Lower leg skin (tissue), 4 donors: ENCODE data around the gene OBP2B. TPM values are rescaled to one million over a fixed set of nuclear protein-coding genes. Genes with fewer than 3 reads are reported as not detected.

ENCODE experiments used
- DNase-seq, 2 donors: peaks; one replicate each; pipeline ENCODE4 v3.0.0-alpha.2; 2019; ENCODE audit warnings: low spot score in 2 of 2
- H3K4me3 ChIP-seq: fragments of 200-600 bp; sonication (generic); 2 replicates; pipeline ENCODE4 v1.5.1; 2017; ENCODE audit warnings: mild to moderate bottlenecking, low read depth; ENCODE audit not compliant: poor library complexity, severe bottlenecking
- POLR2A ChIP-seq, 2 donors: fragments of 450-650 bp; IDR thresholded peaks; one replicate each; pipeline ENCODE4 v1.6.1; 2016 to 2017; ENCODE audit warnings: antibody characterized with exemption in 2 of 2, mild to moderate bottlenecking in 1 of 2, moderate library complexity in 1 of 2
- WGBS, 2 donors: methylation state at CpG; one replicate each; pipeline ENCODE4 v1.1.5; 2018; 5-methylcytosine and 5-hydroxymethylcytosine counted together
- intact Hi-C: fragments of 100-400 bp; cut with DNase I; formaldehyde crosslinking; loops from one replicate; pipeline ENCODE4 v1.15.0; 2023; ENCODE audit warnings: low total_unique reads
- total RNA-seq, 4 donors: library from RNA; depleted of rRNA; stranded (reverse); fragments of >200 nt; gene quantifications; one replicate each; pipeline ENCODE4 v1.1.0, GENCODE V29; 2016
- TF ChIP-seq, protein P1 (sequence below), 3 donors: fragments of 450-650 bp; IDR thresholded peaks; one replicate each; pipeline ENCODE4 v1.5.1; 2016; ENCODE audit warnings: antibody characterized with exemption in 3 of 3, mild to moderate bottlenecking in 3 of 3, moderate library complexity in 2 of 3

OBP2B gene
- total RNA-seq, 4 donors from 2014 or later, result 11.4 to 13.0 TPM; not detected in 2

DNA sequence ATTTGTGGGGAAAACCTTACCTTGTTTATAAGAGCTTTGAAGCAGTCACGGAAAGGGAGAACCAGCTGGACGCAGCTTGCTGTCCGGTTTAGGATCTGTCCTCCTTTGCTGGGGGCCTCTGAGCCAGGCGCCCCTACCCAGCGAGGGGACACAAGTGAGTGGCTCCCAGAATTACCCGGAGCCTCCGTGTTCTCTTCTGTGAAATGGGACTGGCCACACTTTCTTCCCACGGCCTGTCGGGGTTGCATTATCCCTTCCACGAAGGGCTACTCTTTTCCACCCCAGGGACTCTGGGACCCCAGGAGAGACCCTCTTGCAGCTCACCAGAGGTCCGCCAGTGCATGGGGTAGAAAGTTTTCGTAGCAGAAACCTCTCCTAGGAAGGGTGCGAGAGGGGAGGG is 44.9 kb downstream of the OBP2B start:
- DNase-seq, result no peak

DNA sequence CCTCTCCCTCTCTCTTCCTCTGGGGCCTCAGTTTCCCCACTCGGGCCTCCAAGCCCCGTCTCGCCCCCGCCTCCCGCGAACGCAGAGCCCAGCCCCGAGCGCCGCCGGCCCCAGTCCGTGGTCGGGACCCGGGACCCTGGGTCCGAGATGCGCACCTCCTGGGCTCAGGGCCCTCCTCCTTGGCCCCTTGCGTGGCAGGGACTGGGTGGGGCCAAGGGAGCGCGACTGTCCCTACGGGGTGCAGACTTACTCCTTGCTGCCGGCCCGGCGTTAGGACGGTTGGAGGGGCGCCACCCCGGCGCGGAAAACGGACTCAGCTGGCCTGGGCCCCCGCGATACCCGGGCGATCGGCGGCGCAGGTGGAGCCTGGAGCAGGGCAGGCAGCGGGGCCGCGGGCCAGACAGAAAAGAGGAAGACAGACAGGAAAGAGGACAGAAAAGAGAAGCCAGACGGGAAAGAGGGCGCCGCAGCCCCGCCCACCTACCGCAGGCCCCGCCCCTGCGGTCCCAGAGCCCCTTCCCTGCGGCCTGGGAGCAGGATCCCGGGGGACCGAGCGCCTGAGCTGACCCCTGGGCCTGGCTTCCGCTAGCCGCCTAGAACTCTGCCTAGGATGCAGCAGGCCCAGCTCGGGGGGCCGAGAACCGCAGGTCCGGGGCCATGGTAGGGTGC is 45.4 kb downstream of the OBP2B start, which contains the start of gene GBGT1:
Gene GBGT1 (minus strand): TSS at position 411 of the 669 bp plus-strand sequence. CDS start 1,502 bp downstream, outside the sequence.
- intact Hi-C loops, result no loop called here
- peak; percentile 36 to 95 for DNase-seq
- 2 to 3% methylated on average over 28 to 41 of the region's 56 CpGs for WGBS, 2 donors
- H3K4me3 ChIP-seq, result peak within 1 kb of the TSS; percentile 55
- TF ChIP-seq POLR2A (IDR thresholded peaks at IDR 0.05), result no peak
- TF ChIP-seq, protein P1, sequence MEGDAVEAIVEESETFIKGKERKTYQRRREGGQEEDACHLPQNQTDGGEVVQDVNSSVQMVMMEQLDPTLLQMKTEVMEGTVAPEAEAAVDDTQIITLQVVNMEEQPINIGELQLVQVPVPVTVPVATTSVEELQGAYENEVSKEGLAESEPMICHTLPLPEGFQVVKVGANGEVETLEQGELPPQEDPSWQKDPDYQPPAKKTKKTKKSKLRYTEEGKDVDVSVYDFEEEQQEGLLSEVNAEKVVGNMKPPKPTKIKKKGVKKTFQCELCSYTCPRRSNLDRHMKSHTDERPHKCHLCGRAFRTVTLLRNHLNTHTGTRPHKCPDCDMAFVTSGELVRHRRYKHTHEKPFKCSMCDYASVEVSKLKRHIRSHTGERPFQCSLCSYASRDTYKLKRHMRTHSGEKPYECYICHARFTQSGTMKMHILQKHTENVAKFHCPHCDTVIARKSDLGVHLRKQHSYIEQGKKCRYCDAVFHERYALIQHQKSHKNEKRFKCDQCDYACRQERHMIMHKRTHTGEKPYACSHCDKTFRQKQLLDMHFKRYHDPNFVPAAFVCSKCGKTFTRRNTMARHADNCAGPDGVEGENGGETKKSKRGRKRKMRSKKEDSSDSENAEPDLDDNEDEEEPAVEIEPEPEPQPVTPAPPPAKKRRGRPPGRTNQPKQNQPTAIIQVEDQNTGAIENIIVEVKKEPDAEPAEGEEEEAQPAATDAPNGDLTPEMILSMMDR (IDR thresholded peaks at IDR 0.05), result no peak

More for the DNA sequence above, 44.9 kb downstream of the OBP2B start:
- H3K4me3 ChIP-seq, result peak overlapping the region; percentile 55
- intact Hi-C loops, result no loop called here
- no peak for TF ChIP-seq POLR2A (IDR thresholded peaks at IDR 0.05)
- TF ChIP-seq, protein P1 (IDR thresholded peaks at IDR 0.05), result no peak
- WGBS, 2 donors, result 71 to 77% methylated on average over 13 of the region's 13 CpGs

DNA sequence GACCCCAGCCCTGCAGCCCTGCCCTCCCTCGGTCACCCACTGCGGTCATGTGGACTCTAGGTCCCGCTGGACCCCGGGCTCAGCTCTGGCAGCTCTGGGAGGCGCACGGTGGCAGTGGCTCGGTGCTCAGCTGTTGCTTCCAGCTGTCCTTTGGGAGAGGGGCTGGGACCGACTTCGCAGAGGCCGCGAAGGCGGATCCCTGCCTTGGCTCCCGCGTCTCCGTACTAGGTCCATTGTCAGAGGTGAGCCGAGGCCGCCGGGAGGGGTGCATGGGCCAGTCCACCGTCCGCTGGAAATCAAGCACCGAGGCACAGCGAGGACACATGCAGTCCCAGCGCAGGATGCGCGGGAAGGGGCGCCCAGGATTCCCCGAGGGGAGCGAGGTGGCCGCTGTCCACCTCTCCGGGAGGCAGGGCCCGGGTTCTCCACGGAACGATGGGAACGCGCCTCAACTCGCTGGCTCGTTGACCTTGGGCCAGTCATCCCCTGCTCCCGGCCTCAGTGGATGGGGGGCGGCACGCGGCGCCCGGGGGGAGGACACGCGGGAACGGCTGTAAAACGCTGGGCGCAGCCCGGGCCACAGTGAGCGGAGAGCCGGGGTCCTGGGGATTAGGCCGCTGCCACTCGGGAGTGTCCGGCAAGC is 46.1 kb downstream of the OBP2B start:
- intact Hi-C loops, result no loop called here
- 13 to 53% methylated on average over 16 to 28 of the region's 54 CpGs for WGBS, 2 donors
- DNase-seq, result peak in 1 of 2 donors; percentile 14
- no peak for TF ChIP-seq POLR2A (IDR thresholded peaks at IDR 0.05)
- TF ChIP-seq, protein P1 (IDR thresholded peaks at IDR 0.05), result no peak
- H3K4me3 ChIP-seq, result peak overlapping the region; percentile 55

DNA sequence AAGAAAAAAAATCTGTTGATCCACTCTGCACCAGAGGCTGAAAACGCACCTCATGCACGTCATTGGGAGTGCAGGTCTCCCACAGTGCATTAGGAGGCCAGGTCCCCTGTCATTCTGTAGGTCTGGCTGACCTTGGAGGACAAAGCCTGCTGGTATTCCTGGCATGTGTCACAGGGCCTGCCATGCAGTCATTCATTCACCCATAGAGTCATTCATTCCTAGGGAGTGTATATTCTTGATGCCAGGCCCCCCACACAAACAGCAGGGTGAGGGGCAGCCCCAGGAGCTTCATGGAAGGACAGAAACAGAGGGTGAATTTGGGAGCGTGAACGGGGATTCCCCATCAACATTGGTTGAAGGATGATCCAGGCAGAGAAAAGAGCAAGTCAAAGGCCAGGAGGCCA is 47.5 kb downstream of the OBP2B start:
- DNase-seq, result no peak
- WGBS, 2 donors, result 79 to 95% methylated on average over 4 of the region's 4 CpGs
- TF ChIP-seq POLR2A (IDR thresholded peaks at IDR 0.05), result no peak
- TF ChIP-seq, protein P1 (IDR thresholded peaks at IDR 0.05), result no peak
- intact Hi-C loops, result no loop called here
- no peak overlapping the region for H3K4me3 ChIP-seq

DNA sequence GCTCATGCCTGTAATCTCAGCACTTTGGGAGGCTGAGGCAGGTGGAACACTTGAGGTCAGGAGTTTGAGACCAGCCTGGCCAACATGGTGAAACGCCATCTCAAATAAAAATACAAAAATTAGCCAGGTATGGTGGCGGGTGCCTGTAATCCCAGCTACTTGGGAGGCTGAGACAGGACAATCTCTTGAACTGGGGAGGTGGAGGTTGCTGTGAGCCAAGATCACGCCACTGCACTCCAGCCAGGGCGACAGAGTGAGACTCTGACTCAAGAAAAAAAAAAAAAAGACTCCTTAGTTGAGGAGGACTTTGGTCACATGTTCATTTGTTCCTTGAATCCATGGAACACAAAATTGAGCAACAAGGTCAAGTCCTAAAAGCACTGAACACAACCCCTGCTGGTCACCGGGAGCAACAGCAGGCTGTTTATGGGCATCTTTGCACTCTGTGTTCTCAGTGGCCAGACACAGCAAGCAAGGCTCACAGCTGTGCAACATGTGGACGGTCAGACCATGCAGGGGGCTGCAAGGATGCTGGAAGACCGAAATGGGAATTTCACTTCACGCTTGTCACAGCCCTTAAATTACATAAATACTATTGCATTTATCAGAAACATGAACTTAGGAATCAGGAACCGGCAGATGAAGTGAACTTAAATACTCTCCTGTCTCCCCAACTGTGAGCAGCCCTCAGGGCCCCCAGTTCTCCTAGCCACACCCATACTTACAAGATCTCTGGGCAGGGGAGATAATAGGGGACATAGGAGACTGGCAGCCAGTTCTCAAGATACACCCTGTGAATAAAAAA is 48.1 kb downstream of the OBP2B start:
- H3K4me3 ChIP-seq, result no peak overlapping the region
- intact Hi-C loops, result no loop called here
- DNase-seq, result peak; percentile 81 to 95
- WGBS, 2 donors, result 61 to 63% methylated on average over 9 of the region's 9 CpGs
- TF ChIP-seq, protein P1 (IDR thresholded peaks at IDR 0.05), result peak in 1 of 3 donors; percentile 75
- TF ChIP-seq POLR2A (IDR thresholded peaks at IDR 0.05), result no peak
